ENCODE measurements around the gene CTNNA3. TPM values are rescaled to one million over a fixed set of nuclear protein-coding genes. Genes with fewer than 3 reads are reported as not detected.

The CTNNA3 gene
- total RNA-seq, 1 experiment from 2014 or later, result 0.32 TPM

DNA sequence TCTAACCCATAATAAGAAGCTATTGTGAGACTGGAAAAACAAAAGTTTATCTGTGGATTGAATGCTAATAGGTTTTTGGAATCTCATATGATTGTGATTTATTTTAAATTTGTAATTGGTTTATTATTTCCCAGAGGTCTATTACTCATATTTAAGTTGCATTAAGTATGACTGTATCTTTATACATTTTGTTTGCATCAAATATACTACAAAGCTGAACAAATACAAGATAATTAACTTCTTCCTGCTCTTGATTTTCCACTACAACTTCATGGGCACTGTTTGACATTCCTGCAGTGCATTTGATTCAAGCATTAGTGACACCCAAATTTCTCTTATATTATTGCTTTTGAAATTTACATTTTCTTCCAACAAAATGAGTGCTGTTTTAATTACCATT lies 1073.9 kb downstream of the CTNNA3 start:
- ChIA-PET RAD21 (ENCODE audit: low non-redundant PET in 1 of 2, low total read pairs in 2 of 2, uncharacterized antibody in 2 of 2, unreplicated experiment in 2 of 2) (no interaction called here), CTCF (no interaction called here), POLR2A (no interaction called here)
- no peak overlapping the region for H3K27ac ChIP-seq (ENCODE audit: low read depth, low read length)
- H3K4me3 ChIP-seq (replicated peaks in 1 of 2; ENCODE audit: low read depth in 1 of 2, low read length in 2 of 2), result no peak overlapping the region
- no peak overlapping the region for H2AFZ ChIP-seq (ENCODE audit: low read depth, low read length, poor library complexity, severe bottlenecking)
- DNase-seq (ENCODE audit: low read depth, low spot score) (no peak), ATAC-seq (no peak)
- BruUV-seq (replicated peaks), result no TSS peak
- H4K20me1 ChIP-seq (ENCODE audit: insufficient read depth), result no peaks in the 10 kb centered on the region
- intact Hi-C loops (cut with micrococcal nuclease), result loop anchor here (10.0 kb wide), 1 partner anchor 1887 kb away; no protein-coding TSS in a partner anchor
- H3K36me3 ChIP-seq (ENCODE audit: control insufficient read depth in 1 of 2, insufficient read depth in 2 of 2, low read length in 2 of 2), result no peaks in the 10 kb centered on the region
- no peaks in the 10 kb centered on the region for H3K4me1 ChIP-seq (ENCODE audit: control insufficient read depth in 1 of 2, insufficient read depth in 2 of 2, low read length in 2 of 2)
- H3K9ac ChIP-seq (ENCODE audit: low read length), result no peak overlapping the region
- TF ChIP-seq EZH2phosphoT487 (IDR thresholded peaks at IDR 0.05; ENCODE audit: borderline replicate concordance) (no peak), YY1 (IDR thresholded peaks at IDR 0.05; ENCODE audit: extremely low read depth, insufficient replicate concordance, low read depth, low read length) (no peak), TCF7L2 (IDR thresholded peaks at IDR 0.05; ENCODE audit: borderline replicate concordance, extremely low read depth, insufficient read depth, insufficient read length) (no peak), CBX3 (IDR thresholded peaks at IDR 0.05; ENCODE audit: low read depth) (no peak), ZFX (IDR thresholded peaks at IDR 0.05) (no peak), POLR2AphosphoS5 (IDR thresholded peaks at IDR 0.05; ENCODE audit: low read depth, low read length) (no peak), POLR2A (IDR thresholded peaks at IDR 0.05; ENCODE audit: borderline replicate concordance, extremely low read depth, insufficient read depth, insufficient read length) (no peak), CEBPB (IDR thresholded peaks at IDR 0.05; ENCODE audit: low read depth) (no peak), ELF1 (IDR thresholded peaks at IDR 0.05; ENCODE audit: borderline replicate concordance, low read depth) (no peak), FOSL1 (IDR thresholded peaks at IDR 0.05; ENCODE audit: low read depth) (no peak), JUND (IDR thresholded peaks at IDR 0.05) (no peak)
- TF ChIP-seq, protein P1, sequence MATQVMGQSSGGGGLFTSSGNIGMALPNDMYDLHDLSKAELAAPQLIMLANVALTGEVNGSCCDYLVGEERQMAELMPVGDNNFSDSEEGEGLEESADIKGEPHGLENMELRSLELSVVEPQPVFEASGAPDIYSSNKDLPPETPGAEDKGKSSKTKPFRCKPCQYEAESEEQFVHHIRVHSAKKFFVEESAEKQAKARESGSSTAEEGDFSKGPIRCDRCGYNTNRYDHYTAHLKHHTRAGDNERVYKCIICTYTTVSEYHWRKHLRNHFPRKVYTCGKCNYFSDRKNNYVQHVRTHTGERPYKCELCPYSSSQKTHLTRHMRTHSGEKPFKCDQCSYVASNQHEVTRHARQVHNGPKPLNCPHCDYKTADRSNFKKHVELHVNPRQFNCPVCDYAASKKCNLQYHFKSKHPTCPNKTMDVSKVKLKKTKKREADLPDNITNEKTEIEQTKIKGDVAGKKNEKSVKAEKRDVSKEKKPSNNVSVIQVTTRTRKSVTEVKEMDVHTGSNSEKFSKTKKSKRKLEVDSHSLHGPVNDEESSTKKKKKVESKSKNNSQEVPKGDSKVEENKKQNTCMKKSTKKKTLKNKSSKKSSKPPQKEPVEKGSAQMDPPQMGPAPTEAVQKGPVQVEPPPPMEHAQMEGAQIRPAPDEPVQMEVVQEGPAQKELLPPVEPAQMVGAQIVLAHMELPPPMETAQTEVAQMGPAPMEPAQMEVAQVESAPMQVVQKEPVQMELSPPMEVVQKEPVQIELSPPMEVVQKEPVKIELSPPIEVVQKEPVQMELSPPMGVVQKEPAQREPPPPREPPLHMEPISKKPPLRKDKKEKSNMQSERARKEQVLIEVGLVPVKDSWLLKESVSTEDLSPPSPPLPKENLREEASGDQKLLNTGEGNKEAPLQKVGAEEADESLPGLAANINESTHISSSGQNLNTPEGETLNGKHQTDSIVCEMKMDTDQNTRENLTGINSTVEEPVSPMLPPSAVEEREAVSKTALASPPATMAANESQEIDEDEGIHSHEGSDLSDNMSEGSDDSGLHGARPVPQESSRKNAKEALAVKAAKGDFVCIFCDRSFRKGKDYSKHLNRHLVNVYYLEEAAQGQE (IDR thresholded peaks at IDR 0.05; ENCODE audit: low read depth), result no peak
- no peak overlapping the region for H3K4me2 ChIP-seq (ENCODE audit: low read length)
- no peaks in the 10 kb centered on the region for H3K9me3 ChIP-seq (ENCODE audit: control insufficient read depth in 1 of 2, insufficient read depth in 1 of 2, low read depth in 1 of 2, low read length in 2 of 2)
- no peaks in the 10 kb centered on the region for H3K79me2 ChIP-seq (ENCODE audit: insufficient read depth, low read length)
- no peaks in the 10 kb centered on the region for H3K9me2 ChIP-seq (ENCODE audit: insufficient read depth)
- no peaks in the 10 kb centered on the region for H3K27me3 ChIP-seq (ENCODE audit: insufficient read depth, low read length)
